Astrocyte (in vitro differentiated cells and primary cell): Measurements from ENCODE around the gene ELK4.

ENCODE experiments used
- EZH2 ChIP-seq: IDR thresholded peaks from 2 replicates; pipeline ENCODE4 v1.6.1; 2012; ENCODE audit warnings: mild to moderate bottlenecking, low read length, inconsistent platforms; ENCODE audit not compliant: insufficient read depth
- TF ChIP-seq, protein P1 (sequence below): IDR thresholded peaks from 2 replicates; pipeline ENCODE4 v1.5.1; 2011; ENCODE audit warnings: low read depth, mild to moderate bottlenecking, inconsistent platforms, low read length, moderate library complexity; ENCODE audit not compliant: insufficient read depth

DNA sequence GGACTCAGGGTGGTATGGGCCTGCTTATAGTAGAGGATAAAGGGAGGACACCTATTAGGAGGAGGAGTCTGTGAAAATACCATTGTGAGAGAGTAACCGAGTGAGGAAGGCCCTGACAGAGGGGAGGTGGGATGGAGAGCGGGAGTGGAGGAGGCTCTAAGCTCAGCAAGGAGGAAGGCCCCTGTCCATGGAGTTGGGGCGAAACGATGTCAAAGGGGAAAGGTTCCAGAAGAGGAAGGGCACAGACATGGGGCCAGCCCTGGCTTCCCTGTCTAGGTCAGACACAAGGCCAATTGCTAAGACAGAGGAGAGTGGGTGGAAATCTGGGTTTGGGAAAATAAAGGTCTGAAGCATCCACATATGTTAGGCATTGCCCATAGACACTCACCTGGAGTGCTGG, 44.2 kb downstream of the ELK4 start:
- TF ChIP-seq EZH2: no peak
- TF ChIP-seq, protein P1, sequence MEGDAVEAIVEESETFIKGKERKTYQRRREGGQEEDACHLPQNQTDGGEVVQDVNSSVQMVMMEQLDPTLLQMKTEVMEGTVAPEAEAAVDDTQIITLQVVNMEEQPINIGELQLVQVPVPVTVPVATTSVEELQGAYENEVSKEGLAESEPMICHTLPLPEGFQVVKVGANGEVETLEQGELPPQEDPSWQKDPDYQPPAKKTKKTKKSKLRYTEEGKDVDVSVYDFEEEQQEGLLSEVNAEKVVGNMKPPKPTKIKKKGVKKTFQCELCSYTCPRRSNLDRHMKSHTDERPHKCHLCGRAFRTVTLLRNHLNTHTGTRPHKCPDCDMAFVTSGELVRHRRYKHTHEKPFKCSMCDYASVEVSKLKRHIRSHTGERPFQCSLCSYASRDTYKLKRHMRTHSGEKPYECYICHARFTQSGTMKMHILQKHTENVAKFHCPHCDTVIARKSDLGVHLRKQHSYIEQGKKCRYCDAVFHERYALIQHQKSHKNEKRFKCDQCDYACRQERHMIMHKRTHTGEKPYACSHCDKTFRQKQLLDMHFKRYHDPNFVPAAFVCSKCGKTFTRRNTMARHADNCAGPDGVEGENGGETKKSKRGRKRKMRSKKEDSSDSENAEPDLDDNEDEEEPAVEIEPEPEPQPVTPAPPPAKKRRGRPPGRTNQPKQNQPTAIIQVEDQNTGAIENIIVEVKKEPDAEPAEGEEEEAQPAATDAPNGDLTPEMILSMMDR: no peak
